NCI-H2196 (cell line): ENCODE measurements around the gene GPR15.

Experiments used
- DNase-seq: peaks from one replicate; lab custom pipeline; 2025; ENCODE audit not compliant: unreplicated experiment; lab: John Stamatoyannopoulos, UW

Gene GPR15

DNA sequence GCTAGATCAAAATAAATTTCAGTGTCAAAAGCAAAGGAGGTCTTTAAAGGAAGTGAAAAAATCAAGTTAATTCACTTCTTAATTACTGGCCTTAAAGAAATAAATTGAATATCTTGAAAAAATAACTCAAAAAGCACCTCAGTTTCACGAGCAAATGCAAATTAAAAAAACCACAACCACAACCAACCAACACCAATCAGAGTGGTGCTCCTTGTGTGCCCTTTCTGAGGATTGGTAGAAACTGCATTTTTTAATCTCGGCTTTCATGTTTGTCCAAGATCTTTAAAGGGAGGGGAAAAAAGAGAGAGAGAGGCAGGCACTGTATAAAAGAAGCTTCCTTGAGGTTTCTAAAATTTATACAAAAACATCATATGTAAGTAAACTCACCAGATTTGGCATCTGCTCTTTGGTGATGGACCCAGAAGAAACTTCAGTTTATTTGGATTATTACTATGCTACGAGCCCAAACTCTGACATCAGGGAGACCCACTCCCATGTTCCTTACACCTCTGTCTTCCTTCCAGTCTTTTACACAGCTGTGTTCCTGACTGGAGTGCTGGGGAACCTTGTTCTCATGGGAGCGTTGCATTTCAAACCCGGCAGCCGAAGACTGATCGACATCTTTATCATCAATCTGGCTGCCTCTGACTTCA is at the start of gene GPR15:
Gene GPR15 (plus strand): TSS at position 357 of the 653 bp plus-strand sequence. CDS start 56 bp downstream, at position 413.
- no peak for DNase-seq

DNA sequence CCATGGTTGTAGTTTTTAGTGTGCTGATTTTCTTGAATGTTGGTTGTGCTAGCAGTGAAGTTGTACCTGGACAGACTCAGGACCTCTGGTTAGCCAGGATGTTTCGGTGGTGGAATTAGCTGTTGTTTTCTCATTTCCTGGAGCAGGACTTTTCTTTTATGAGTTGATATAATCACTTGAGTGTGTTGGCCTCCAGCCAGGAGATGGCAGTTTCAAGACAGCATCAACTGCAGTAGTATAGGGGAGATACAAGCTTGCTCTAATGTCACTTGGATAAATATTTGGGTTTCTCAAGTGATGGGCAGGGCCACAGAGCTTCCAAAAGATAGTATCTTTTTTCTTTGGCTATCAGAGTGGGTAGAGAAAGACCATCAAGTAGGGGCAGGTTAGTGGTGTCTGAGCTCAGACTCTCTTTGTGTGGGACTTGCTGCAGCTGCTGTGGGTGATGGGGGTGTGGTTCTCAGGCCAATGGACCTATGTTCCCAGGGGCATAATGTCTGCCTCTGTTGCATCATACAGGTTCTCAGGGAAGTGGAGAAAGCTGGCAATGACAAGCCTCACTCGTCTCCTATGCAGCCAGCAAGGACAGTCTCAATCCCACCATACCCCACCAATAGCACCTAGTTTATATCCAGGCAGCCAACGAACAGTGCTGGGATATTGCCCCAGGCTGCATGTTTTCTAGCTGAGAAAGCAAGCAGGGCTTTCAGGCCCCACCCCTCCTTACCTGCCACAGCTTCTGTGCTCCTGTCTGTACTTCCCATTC is 48.9 kb upstream of the GPR15 start:
- DNase-seq: peak; percentile 18

DNA sequence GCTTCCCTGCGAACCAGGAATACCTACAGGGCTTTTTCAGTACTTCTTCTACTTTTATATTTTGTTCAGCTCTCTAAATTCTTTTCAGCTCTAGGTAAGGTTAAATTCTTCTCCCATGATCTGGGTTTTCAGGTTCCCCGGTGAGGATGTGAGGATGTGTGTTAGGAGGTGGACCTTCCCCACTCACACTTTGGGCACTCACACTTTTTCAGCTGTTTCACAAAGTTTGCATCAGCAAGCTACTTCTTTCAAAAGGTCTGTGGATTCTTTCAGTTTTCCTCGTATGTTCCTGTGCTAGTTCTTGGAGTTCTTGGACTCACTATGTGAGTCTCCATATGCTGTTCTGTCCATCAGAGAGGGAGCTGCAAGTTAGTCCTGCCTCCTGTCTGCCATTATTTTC is 48.2 kb upstream of the GPR15 start:
- DNase-seq: no peak

DNA sequence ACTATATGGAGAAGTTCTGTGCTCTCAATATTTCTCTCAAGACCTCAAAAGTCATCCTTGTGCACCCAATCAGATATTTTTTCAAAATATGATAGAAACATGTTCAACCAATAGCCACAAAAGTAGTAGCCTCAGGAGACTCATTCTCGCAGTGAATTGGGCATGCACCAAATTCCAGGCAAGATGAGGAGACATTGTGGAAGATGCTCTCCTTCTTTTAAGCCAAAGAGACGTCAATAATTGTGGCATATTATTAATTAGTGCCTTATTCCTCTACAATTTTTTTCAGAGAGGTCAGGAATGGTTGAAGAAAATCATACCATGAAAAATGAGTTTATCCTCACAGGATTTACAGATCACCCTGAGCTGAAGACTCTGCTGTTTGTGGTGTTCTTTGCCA is 34.4 kb upstream of the GPR15 start, which contains the start of gene OR5K2:
Gene OR5K2 (plus strand): TSS at position 301 of the 400 bp plus-strand sequence. CDS start 0 bp downstream, at position 301.
- DNase-seq: no peak

DNA sequence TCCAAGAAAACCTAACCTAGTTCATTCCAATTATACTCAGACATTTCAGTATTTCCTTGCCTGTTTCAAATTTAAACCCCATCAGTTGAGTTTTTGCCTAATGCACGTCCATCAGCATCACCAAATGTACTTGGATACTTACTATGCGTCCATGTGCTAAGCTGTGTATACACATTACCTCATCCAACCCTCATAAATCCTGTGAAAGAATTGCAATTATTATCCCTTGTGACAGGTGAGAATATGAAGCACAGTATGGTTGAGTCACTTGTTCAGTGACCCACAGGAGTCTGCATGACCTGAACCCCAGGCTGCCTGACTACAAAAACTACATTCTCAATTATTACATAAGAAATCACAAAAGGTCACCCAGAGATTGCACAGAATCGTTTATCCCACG is 31.8 kb upstream of the GPR15 start:
- DNase-seq: no peak

DNA sequence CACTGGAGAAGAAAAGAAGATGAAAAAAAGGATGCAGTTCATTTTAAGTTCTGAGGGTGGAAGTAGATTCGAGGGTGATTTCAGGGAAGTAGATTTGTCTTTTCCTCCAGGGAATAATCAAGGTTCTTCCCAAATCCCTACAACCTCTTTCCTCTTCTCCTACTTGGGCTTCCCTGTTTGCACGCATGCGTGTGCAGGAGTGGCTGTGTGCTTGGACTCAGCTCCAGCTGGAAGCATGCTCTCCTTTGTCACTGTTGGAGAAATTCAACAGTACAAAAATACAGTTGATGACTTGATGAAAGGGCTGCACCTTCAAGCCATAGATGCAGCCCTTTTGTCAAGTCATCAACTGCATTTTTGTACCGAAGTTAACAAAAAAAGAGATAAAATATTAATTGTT is 30.5 kb upstream of the GPR15 start:
- DNase-seq: no peak

DNA sequence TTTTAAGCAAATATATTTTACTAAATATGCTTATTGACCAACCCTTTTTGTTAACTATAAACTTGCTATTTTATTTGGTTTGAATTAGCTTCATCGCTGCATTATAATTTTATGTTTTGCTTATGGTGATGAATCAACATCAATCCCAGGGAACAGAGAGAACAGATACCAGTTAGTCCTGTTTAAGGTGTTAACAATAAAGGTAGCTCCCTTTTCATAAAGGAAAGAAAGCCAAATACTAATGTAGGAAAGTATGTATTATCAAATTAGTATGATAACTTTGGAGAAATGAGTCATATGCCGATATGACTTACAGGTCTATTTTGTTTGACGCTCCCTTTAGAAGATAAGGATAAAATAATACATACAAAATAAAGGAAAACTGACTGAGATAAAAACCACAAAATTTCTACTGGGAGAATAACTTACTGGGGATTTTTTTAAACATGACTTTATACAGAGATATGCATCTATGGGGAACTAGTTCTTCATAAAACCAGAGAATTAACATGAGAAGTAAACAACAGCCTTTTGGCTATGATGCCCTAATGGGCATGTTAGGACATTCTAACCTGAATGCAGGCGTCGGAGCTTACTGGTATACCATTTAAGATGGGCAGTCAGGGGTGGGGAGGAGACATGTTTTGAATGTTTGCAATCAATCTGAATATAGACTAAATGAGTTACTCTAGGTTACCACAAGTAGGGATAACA is 29.8 kb upstream of the GPR15 start:
- DNase-seq: no peak

DNA sequence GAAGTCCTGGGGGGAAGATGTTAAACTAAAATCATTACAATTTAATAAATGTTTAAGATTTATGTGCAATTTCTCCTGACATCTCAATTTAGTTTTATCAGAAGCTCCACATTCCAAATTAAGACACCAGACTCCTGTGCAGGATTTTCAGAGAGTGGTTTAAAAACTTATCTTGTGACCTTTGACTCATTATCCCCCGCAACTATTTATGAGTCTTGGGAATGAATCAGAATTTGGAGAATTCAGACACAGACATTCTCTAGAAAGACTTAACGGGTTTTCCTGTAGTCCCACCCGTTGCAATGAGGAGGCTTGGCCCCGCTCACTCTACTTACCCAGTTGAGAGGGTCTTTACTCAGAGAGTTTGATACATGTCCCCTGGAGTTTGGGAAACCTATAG is 27.2 kb upstream of the GPR15 start:
- DNase-seq: no peak

DNA sequence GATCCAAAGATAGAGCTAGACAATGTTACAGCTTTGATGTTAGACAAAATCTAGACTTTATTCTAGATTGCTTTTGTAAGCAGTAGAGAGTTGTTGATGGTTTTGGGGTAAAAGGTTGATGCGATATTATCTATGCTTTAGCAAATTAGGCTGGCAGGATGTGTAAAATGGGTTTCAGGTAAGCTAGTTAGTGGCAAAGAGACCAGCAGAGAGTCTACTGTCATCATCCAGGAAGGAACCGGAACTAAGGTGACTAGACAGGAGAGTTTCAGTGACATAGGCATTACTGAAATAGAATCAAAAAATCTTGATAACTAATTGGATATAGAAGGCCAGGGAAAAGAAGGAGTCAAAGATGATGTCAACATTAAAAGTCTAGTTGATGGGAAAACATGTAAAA is 23.2 kb upstream of the GPR15 start:
- no peak for DNase-seq

DNA sequence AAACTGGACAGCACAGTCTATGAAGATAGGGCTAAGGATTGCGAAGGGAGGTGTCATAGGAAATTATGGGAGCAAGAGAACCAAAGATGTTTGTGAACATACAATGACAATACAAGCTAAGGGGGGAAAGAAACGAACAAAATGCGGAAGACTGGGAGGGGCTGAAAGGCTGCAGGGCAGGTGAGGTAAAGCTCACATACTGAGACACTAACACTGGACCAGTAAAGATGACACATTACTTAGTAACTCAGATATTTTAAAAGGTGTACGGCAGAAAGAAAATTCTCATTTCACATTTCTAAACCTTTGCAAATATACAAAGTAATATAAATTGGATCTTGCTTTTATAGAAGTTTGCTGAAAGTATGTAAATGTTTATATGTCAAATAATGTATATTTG is 19.2 kb upstream of the GPR15 start:
- no peak for DNase-seq

DNA sequence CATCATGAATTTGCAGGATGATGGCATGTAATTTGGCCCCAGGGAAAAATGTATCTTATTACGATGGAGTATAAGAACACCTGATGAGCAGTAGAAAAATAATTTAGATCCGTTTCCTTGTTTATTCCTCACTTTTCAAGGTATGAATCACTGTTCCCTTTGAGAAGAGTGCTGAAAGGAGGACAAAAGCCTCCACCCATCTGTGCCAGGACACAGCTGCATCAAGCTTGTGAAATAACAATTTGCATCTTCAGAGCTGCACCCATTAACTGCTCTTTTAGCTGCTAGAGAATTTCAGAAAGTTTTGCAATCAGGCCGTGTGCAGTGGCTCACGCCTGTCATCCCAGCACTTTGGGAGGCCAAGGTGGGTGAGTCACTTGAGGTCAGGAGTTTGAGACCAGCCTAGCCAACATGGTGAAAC is 18.7 kb upstream of the GPR15 start:
- DNase-seq: no peak

DNA sequence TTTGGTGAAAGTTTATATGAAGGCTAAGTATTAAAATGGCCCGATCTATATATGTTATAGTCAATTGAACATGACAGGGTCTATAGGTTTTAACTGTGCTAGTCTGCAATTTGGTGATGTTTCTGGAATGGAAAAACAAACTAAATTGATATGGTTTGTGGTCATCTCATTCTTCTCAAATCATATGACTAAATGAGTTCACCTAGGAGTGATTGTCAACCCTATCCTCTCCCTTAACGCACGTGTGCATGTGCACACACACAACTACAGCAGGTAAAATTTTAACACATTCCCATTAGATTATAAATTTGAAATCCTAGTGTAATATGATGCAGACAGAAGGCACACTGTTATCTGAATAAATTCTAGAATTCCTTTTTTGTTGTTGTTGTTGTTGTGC is 18.0 kb upstream of the GPR15 start:
- DNase-seq: no peak

DNA sequence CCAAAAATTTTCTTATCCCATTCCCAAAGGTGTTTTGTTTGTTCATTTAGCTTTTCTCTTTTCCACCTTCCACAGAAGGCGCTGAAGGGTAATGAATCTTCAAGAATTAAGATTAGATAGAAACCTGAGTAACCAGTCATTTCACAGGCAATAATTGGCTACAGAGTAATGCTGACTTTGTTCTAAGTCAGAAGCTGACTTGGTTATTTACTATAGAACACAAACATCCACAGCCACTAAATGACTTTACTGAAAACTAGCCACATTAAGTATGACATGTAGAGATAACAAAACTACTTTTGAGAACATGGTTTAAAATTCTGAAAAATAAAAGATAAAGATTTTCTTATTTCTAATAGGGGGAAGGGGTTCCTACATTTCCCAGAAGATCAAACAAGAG is 16.8 kb upstream of the GPR15 start:
- no peak for DNase-seq

DNA sequence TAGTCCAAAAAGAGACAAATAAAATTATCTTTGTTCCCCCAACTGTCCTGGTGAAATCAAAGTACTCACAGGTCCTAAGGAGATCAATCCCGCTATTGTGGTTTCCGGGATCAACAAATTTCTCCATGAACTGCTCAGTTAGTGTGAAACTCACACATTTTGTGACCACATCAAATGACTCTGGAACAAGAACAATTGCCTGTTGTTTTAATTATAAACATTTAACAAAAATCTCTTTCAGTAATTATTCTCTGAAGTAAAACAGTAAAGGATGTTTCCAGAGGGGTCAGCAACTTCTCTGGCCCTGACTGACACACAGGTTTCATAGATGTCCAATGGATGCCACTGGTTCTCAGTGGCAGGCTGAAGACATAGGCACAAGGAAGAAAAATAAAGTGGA is 13.0 kb upstream of the GPR15 start:
- no peak for DNase-seq

DNA sequence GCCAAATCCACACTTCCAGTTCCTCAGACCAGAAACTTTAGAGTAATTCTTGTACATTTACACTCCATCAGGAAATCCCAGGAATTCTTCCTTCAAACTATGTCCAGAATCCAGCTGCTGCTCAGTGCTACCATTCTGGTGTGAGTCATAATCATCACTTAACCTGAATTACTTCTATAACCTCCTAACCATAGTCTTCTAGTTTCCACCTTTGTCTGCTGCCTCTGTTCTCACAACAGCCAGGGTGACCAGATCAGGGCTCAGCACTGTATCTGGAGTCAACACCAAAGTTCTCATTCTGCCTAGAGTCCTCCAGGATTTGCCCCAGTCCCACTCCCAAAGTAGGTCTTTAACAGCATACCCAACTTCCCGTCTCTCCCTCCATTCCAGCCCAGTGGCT is 12.4 kb upstream of the GPR15 start:
- no peak for DNase-seq

DNA sequence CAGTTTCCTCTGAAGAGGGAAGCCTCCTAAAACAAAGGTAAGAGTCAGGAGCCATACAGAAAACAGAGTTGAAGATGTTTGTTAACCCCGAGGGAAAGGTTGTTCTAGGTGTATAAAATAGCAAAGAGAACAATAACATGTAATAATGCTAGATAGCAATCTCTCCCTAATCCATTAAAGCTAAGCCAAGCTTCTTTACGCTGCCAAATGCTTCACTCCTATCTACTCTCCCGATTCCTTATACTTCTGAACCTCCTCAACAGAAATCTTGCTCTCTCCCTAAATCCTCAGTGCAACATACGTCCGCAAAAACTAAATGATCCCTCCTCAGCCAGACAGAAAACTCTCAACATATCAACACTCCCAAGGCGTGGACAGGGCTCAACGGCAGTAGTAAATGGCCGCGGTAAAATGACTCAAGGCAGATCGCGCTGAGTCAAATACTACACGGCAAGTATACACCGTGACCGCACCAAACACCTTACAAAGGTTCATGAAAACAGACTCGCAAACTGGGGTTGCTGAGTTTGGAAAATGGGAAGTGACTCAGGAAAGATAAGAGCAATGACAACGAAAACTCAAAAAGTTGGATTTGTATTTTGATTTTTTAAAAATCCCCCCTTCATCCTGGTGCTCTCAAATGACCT is 9.8 kb upstream of the GPR15 start:
- peak; percentile 30 for DNase-seq

DNA sequence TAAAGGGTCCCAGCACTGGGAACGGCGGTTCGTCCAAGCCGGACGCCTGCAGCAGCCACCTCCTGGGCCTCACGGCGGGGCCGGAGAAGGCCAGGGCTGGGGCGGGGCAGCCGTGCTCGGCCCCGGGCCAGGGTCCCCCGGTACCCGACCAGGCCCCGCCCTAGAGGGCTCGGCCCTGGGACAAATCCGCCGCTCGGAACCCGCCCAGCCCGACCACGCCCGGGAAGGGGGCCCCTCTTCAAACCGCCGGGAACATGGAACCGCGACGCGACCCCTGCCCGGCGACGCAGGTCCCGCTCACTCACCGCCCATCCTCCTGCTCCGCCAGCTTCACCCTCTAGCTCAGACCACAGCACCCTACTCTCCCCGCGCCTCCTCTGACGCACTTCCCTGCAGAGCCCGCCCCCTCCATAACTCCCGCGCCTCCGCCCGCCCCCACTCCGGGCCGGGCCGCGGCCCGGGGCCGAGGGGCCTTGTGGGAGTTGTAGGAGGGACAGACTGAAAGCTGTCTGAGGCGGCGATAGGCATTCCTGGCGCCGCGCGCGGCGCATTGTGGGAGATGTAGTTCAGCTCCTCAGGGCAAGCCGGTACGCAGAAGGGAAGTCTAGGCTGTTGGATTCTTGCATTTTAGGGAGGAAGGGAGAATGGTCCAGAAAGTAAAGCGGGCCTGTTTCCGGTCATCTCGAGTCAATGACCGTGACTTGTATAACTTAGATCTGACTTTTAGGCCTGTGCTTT is 9.1 kb upstream of the GPR15 start, which contains the start of gene CLDND1:
Gene CLDND1 (minus strand): TSS at position 359 of the 738 bp plus-strand sequence. CDS start 1,478 bp downstream, outside the sequence.
- peak; percentile 99 for DNase-seq

DNA sequence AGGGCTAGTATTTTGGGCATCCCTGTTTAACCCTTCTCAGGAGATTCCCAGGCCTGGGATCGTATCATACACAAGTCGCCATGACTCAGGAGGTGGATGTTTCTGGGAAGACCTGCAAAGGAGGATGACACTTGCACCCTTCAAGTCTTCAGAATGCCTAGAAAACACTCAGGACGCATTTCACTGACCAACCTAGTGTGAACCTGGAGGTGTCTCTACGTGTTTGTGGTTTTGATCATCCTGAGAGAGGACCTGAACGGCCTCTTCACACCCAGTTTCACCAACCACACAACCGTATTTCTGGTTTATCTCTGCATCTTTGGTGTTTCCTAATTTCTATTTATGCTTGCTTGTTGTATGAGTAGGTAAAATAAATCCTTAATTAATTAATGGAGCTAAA is 6.3 kb upstream of the GPR15 start:
- no peak for DNase-seq

DNA sequence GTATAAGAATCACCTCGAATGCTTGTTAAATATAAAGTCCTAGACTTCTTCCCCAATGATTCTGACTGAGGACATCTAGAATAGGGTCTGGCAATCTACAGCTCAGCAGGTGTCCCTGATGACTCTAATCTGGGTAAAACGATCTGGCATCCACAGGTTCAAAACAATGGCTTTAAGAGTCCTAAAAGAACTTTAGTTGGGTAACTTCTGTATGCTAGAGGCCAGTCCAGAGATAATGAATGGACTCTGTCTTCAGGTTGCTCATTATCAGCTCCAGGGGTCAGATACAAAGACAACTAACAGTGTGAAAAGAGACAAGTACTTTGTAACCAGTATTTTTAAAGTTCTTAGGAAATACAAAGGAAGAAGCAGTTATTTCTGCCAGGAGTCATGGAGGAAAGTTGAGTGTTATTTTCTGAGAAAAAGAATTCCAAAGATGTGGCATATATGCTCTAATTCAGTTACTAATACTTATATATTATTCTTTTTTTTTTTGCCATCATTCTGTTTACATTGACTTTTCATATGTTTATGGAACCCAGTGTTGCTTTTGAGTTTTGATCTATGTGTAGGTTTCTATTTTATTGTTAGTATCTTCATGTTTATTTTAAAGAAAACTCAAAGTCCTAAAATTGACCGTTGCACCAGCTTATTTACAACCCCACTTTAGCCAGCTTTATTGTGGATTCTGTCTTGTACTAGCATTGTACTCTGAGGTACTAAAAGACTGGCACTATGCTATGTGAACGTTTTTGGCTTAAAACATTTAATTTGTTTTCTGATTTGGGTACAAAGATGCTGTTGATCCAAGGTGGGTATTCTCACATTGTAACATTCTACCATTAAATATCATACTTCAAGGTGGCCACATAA is 3.1 kb upstream of the GPR15 start:
- no peak for DNase-seq
